ENCODE measurements around the gene TFB1M. TPM values are rescaled to one million over a fixed set of nuclear protein-coding genes. Genes with fewer than 3 reads are reported as not detected.
"Not testable (repeated sequence)": the region's sequence is repeated elsewhere in the genome, so short reads cannot be mapped to it uniquely, and the experiment has no call there.

TFB1M gene
- total and polyA plus RNA-seq, 2 donors = 9.8 to 27.4 TPM

DNA sequence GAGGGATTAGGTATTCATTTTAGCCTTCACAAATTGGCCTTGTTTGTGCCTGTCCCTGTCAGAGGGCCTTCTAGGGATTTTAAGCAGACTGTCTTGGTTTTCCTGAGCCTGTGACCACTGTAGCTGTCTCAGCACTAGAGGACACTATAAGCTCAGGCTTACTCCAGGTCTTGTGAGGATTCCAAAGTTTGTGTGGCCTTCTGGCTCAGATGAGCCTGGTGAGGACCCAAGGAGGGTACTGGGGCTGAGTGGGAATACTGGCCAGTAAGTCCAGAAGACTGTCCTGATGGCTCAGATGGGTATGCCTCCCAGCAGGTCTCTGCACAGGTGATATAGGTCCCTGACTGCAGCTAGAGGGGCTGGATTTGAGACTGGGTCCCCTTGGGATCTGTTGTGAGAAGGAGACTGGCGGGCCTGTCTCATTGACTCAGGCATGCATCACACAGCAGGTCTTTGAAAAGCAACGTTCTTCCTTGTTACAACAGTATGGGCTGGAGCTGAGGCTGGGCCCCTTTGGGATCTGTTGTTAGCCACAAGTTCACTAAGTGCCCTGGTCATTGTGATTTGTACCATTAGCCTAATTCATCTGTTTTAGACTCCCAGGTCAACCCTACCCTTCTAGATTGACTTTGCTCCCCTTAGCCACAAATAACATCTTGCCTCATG lies 26.3 kb upstream of the TFB1M start:
- H3K4me3 ChIP-seq (ENCODE audit: low read depth, low read length) = no peak overlapping the region
- H3K4me1 ChIP-seq (ENCODE audit: insufficient read depth) = no peaks in the 10 kb centered on the region
- no peak overlapping the region for H3K27ac ChIP-seq (ENCODE audit: low read depth)
- no peak for DNase-seq (ENCODE audit: extremely low spot score)
- 90% methylated on average over 2 of the region's 2 CpGs for WGBS
- H3K36me3 ChIP-seq (ENCODE audit: insufficient read depth) = no peaks in the 10 kb centered on the region

DNA sequence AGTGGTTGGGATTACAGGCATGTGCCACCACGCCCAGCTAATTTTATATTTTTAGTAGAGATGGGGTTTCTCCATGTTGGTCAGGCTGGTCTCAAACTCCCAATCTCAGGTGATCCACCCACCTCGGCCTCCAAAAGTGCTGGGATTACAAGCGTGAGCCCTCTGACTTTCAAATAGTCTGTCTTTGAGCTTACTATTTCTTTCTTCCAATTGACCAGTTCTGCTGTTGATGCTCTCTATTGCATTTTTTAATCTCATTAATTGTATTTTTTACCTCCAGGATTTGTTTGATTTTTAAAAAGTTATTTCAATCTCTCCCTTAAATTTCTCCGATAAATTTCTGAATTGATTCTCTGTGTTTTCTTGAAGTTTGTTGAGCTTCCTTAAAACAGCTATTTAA lies 25.6 kb upstream of the TFB1M start:
- not testable (repeated sequence) for H3K4me1 ChIP-seq (ENCODE audit: insufficient read depth); DNase-seq (ENCODE audit: extremely low spot score); H3K27ac ChIP-seq (ENCODE audit: low read depth); H3K4me3 ChIP-seq (ENCODE audit: low read depth, low read length); H3K36me3 ChIP-seq (ENCODE audit: insufficient read depth)
- 97% methylated on average over 4 of the region's 4 CpGs for WGBS

- not testable (repeated sequence) for H3K36me3 ChIP-seq (ENCODE audit: insufficient read depth); H3K4me3 ChIP-seq (ENCODE audit: low read depth, low read length); H3K27ac ChIP-seq (ENCODE audit: low read depth); H3K4me1 ChIP-seq (ENCODE audit: insufficient read depth); DNase-seq (ENCODE audit: extremely low spot score)
These were observed 24.0 kb upstream of the TFB1M start for GRCh38 chr6:155338237-155338636.

GRCh38 chr6:155335265-155335664 lies 21.0 kb upstream of the TFB1M start:
- DNase-seq (ENCODE audit: extremely low spot score) = no peak
- WGBS = 96% methylated on average over 1 of the region's 1 CpG
- no peaks in the 10 kb centered on the region for H3K36me3 ChIP-seq (ENCODE audit: insufficient read depth)
- H3K27ac ChIP-seq (ENCODE audit: low read depth) = no peak overlapping the region
- H3K4me3 ChIP-seq (ENCODE audit: low read depth, low read length) = no peak overlapping the region
- H3K4me1 ChIP-seq (ENCODE audit: insufficient read depth) = no peaks in the 10 kb centered on the region

- DNase-seq (ENCODE audit: extremely low spot score); H3K4me1 ChIP-seq (ENCODE audit: insufficient read depth); H3K4me3 ChIP-seq (ENCODE audit: low read depth, low read length); H3K36me3 ChIP-seq (ENCODE audit: insufficient read depth); H3K27ac ChIP-seq (ENCODE audit: low read depth): not testable (repeated sequence)
- WGBS = 96% methylated on average over 7 of the region's 7 CpGs
These were observed 19.8 kb upstream of the TFB1M start for GRCh38 chr6:155334073-155334472.

DNA sequence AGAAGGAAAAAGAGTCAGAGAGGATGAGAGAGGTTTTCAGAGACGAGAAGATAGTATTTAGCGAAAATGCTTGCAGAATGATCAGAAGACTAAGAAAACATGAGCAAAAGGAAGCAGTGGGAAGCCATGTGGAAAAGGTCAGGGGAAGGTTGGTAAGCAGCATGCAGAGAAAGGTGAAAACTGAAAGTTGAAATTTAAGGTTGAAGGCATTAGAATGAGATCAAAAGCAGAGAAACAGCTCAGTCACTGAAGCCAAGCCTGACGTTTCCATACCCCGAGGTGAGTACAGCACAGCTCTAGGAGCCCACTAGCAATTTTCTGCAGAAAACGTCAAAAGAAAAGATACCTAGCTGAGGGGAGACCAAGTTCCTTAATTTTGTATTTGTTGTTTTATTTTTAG lies 19.1 kb upstream of the TFB1M start:
- WGBS = 71% methylated on average over 5 of the region's 5 CpGs
- Histone ChIP-seq H3K27ac (ENCODE audit: low read depth) (no peak overlapping the region), H3K36me3 (ENCODE audit: insufficient read depth) (no peaks in the 10 kb centered on the region), H3K4me3 (ENCODE audit: low read depth, low read length) (no peak overlapping the region), H3K4me1 (ENCODE audit: insufficient read depth) (no peaks in the 10 kb centered on the region)
- DNase-seq (ENCODE audit: extremely low spot score) = no peak

DNA sequence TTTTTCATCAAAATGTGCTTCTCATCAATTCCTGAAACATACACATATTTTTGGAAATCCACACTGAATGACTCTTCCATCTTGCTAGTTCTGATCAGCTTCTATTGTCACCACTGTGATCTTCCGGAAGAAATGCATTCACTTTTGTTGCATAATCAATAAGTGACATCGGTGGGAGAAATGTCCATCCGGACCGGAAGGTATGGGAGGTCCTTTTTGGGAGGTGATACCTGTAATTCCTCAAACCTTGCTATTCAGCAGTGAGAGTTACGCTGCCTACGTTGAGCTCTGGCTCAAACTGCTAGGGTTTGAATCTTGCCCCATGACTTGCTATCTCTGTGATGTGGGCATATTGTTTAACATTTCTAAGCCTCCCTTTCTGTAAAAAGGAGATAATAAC lies 16.6 kb upstream of the TFB1M start:
- Histone ChIP-seq H3K4me1 (ENCODE audit: insufficient read depth) (no peaks in the 10 kb centered on the region), H3K27ac (ENCODE audit: low read depth) (no peak overlapping the region), H3K36me3 (ENCODE audit: insufficient read depth) (no peaks in the 10 kb centered on the region), H3K4me3 (ENCODE audit: low read depth, low read length) (no peak overlapping the region)
- WGBS = 91% methylated on average over 6 of the region's 6 CpGs
- DNase-seq (ENCODE audit: extremely low spot score) = no peak

DNA sequence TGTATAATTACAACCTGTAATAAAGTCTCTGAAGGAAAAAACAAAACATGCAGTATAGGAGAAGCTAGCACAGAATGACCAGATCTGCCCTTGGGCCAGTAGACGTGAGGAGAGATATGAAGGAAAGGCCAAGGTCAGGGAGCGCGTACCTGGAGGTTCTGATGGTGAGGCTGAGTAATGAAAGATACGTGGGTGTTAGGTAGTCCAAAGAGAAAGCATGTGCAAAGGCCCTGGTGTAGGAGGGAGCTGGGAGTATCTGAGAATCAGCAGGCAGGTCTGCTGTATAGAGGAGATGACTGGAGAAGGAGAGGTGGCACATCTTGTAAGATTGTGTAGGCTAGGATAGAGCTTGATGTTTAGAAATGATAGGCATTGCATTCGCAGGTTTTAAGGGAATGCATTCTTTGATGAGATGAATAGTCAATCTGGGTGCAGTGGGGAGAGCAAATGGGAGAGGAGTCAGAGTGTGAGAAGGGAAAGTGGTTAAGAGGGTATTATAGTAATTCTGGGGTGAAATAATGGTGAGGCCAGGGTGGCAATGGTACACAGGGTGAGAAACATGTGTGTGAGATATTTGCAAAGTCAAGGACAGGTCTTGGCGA lies 15.9 kb upstream of the TFB1M start:
- WGBS = 97% methylated on average over 6 of the region's 6 CpGs
- Histone ChIP-seq H3K4me3 (ENCODE audit: low read depth, low read length) (no peak overlapping the region), H3K27ac (ENCODE audit: low read depth) (no peak overlapping the region), H3K4me1 (ENCODE audit: insufficient read depth) (no peaks in the 10 kb centered on the region), H3K36me3 (ENCODE audit: insufficient read depth) (no peaks in the 10 kb centered on the region)
- DNase-seq (ENCODE audit: extremely low spot score) = no peak

DNA sequence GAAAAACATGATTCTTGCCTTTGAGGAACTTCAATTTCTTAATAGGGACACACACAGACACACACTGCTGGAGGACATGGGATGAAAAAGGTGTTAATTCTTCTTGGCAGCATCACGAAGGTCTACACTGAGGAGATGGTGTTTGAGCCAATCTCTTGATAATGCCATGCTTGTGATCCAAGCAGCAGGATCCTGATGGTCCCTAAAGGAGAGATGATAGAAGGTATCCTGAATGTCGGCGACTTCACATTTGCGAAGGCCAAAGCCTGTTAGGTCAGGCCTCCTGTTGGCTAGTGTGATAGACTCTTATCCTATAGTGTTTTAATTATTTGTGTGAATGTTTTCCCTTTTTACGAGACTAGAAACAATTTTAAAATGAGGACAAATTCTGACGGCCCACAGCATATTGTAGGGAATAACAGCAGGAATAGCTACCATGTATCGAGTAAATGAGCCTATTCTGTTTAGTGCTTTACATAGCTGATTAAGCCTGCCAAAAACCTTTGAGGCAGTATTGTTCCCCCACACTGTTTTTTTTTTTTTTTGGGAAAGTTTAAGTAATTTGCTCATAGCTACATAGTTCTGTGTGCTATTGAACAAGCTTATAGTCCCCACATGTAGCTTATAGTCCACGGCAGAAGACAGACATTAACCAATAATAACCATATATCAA lies 15.3 kb upstream of the TFB1M start:
- 95% methylated on average over 8 of the region's 8 CpGs for WGBS
- DNase-seq (ENCODE audit: extremely low spot score) = no peak
- H3K4me1 ChIP-seq (ENCODE audit: insufficient read depth) = no peaks in the 10 kb centered on the region

DNA sequence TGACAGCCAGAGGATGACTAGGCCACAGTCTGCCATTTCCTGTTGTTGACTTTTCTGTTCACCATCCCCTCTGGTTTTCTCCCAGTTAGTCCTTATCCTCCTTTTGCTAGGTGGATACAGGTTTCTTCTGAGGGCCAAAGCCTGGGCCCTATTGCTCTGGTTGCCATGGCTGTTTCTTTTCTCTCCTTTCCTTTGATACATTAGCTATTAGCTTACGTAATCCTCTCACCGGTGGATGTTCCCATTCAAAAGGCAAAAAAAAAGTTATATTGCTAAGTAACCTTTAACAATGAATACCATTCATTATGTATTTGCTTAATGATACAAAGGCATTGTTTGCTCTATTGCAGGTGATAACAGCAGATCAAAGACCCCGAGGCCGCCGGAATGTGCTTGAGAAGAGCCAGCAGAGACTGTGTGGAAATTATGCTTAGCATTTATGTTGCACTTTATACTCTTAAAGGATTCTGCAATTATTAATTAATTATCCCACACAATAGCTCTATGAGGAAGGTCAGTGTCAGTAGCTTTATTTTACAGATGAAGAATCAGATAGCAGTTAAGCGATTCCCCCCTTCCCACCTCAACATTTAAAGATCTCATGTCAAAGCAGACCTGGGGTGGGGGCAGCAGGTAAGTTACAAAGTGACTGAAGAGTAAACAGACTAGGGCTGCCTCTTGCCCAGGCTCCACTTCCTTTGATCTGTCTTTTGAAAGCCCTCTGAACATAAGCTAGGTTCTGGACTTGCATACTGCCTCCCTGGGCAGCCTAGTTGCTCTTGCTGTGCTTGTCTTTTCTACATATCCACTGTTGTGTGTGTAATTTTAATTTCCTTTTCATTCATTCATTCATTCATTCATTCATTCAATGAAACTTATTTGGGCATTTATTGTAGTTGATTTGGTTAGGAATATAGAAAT lies 14.5 kb upstream of the TFB1M start:
- 86% methylated on average over 6 of the region's 6 CpGs for WGBS
- DNase-seq (ENCODE audit: extremely low spot score) = no peak
- Histone ChIP-seq H3K27ac (ENCODE audit: low read depth) (no peak overlapping the region), H3K4me1 (ENCODE audit: insufficient read depth) (no peaks in the 10 kb centered on the region), H3K4me3 (ENCODE audit: low read depth, low read length) (no peak overlapping the region), H3K36me3 (ENCODE audit: insufficient read depth) (no peaks in the 10 kb centered on the region)

More for the DNA sequence above, 15.3 kb upstream of the TFB1M start:
- Histone ChIP-seq H3K4me3 (ENCODE audit: low read depth, low read length) (no peak overlapping the region), H3K36me3 (ENCODE audit: insufficient read depth) (no peaks in the 10 kb centered on the region), H3K27ac (ENCODE audit: low read depth) (no peak overlapping the region)

DNA sequence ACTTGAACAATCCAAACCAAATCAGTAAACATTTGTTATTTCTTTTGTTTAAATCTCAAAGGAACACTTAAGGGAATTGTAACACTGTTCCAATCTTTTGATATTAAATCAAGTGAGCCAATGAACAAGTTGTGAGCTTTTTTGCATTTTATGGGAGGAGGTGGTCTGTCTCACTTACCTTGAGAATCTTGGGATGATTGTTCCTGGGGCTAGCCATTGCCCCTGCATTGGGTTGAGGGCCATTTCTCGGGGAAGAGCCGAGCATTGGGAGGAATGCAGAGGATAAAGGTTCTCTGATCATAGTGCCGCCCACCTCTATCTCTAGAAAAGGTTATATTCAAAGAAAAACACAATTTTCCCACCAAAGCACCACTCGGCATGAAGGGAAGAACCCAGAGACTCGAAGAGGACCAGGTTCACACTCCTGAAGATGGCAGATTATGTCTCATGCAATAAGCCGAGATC lies 13.8 kb upstream of the TFB1M start:
- Histone ChIP-seq H3K27ac (ENCODE audit: low read depth) (no peak overlapping the region), H3K36me3 (ENCODE audit: insufficient read depth) (no peaks in the 10 kb centered on the region), H3K4me1 (ENCODE audit: insufficient read depth) (no peaks in the 10 kb centered on the region), H3K4me3 (ENCODE audit: low read depth, low read length) (no peak overlapping the region)
- 97% methylated on average over 6 of the region's 6 CpGs for WGBS
- no peak for DNase-seq (ENCODE audit: extremely low spot score)

- 0% methylated on average over 1 of the region's 1 CpG for WGBS
- H3K4me3 ChIP-seq (ENCODE audit: low read depth, low read length) = no peak overlapping the region
- DNase-seq (ENCODE audit: extremely low spot score) = peak; percentile 60
- no peaks in the 10 kb centered on the region for H3K4me1 ChIP-seq (ENCODE audit: insufficient read depth)
- H3K36me3 ChIP-seq (ENCODE audit: insufficient read depth) = no peaks in the 10 kb centered on the region
- no peak overlapping the region for H3K27ac ChIP-seq (ENCODE audit: low read depth)
These were observed 13.2 kb upstream of the TFB1M start for GRCh38 chr6:155327326-155328073.
